ENCODE results near the gene FAM234B. TPM values are rescaled to one million over a fixed set of nuclear protein-coding genes. Genes with fewer than 3 reads are reported as not detected.

Gene FAM234B, protein sequence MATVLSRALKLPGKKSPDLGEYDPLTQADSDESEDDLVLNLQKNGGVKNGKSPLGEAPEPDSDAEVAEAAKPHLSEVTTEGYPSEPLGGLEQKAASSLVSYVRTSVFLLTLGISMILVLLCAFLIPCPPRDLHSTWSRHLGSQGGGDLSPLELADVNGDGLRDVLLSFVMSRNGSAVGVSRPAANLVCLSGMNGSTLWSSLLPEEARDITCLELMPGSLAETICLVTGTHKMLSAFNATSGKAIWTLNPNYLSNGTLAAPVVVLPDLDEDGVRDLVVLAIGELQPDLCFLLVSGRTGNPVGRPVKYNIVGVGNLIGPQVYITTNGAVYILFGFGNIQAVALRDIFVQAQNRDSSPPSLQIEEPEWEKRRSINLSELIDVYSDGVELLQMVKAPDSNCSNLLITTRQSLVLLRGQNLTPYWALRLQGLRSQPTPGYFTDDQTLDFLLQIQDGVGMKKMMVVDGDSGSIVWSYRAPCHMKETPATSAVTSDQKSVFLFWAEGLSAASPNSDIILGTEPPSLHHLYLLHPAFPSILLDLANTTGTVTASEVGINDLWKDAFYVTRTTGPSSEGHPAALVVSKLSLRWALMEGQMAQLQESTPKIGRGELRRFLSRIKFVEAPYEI
- total RNA-seq: 4.4 TPM

DNA sequence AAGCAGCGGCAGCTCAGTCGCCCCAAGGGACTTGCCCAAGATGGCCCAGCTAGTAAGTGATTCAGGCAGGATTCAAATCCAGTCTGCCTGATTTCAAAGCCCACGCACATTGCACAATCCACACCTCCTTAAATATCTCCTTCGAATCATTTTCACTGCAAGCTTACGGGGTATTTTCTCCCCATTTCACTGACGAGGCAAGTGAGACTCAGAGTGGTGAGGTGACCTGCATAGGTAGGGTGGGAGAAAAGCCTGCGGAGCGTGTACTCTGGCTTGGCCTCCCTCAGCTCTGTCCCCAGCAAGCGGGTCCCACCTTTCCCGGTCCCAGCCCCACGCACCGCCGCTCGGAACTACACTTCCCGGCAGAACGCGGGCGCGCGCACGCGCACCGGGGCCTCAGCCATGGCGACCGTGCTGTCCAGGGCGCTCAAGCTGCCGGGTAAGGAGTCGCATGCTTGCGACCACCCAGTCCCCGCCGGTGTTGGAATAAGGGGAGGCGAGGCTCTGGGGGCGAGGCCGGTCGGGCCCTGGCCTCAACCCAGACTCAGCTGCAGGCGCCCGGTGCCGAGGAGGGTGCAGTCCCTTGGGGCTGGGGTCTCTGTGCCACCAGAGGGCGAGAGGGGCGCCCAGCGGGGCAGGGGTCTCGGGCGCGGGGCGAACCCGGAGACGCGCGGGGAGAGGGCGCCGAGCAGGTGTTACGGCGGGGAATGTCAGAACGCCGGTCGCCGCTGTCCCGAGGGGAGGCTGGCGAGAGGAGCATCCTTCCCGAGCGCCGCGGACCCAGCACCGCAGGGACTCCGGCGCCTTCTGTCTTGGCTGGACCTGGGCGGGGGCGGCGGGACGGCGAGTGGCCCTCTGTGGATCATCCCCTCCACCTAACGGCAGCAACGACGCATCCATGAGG, at the start of gene FAM234B:
TSS of gene FAM234B (plus strand) at position 380 of the 904 bp plus-strand sequence. CDS start at position 403, 23 bp downstream.
- ATAC-seq (peak; percentile 92), DNase-seq (ENCODE audit: low spot score) (peak; percentile 81)

DNA sequence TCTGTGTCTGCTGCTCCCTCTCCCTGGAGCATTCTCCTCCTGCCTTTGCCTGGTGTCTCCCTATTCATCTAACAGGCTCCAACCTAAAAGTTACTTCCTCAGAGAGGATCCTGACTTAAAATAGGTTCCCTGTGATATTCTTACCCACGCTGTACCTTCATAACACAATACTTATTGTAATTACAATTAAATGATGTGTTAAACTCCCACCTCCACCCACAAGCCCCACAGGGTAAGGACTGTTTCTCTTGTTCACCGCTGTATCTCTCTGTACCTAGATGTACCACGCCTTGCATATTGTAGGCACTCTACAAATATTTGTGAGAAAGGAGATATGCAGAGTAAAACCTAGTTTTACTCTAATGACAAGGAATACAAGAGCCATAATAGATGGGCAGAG, 49.1 kb upstream of the FAM234B start:
- ATAC-seq (no peak), DNase-seq (ENCODE audit: low spot score) (no peak)

DNA sequence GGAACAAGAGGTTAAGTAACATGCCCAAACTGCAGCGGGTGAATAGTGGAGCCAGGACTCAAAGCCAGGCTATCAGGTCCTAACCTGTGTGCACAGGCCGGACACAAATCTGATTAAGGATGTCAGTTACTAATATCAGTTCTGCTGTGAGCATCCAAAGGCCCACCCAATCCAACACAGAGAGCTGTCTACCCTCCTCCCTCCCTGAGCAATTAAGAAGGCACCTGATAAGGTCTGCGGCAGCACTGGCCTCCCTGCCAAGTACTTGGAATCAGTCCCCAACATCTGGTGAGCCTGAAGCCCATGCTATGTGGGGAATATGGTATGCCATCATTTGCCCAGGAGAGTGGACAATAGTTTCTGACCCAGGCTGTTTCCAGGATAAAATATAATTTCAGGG, 48.0 kb upstream of the FAM234B start:
- no peak for DNase-seq (ENCODE audit: low spot score)
- no peak for ATAC-seq

DNA sequence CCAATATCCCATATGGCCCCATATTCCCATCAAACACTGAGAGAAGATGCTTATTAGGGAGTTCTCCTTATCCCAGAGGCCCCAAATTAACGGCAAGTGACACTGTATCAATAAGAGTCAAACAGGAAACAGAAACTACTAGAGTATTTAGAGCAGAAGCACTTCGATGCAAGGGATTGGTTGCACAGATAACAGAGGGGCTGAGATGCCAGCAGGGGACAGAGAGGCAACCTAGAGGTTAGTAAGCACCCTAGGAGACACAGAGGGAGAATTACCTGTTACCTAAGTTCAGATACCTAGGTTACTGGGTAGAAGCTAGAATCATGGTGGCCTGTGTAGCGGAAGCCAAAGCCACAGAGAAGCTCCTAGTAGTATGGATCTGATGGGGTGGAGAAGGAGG, 47.0 kb upstream of the FAM234B start:
- no peak for DNase-seq (ENCODE audit: low spot score)

DNA sequence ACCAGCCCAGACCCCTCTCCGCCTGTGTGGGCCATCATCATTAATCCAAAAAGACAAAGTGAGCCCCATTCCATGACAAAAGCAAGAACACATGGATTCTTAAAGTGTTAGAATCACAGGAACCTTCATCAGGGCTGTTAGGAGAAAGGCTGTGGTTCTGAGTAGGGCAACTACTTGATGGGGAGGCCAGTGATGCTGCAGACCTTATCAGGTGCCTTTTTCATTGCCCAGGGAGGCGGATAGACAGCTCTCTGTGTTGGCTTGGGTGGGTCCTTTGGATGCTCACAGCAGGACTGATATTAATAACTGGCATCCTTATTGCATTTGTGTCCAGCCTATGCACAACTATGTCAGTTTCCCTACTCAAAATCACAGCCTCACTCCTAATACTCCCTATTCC, 46.4 kb upstream of the FAM234B start:
- no peak for ATAC-seq
- DNase-seq (ENCODE audit: low spot score): no peak

More for the DNA sequence above, 47.0 kb upstream of the FAM234B start:
- no peak for ATAC-seq

DNA sequence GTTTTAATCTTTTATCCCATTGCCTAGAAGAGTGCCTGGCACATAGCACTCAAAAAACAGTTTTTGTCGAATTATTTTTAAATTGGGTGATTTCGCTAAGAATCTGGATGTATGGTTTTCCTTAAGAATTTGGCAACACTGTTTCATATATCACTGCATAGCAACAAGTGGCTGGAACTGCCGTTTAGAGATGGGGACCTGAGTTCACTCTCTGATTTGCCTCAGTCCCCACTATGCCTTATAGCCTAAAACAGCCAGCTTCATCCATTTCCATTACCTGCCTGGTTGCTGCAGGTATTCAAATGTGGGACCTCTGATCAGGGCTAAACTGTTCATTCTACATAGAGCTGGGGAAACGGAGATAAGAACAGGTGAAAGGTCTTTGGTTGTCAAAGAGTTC, 45.9 kb upstream of the FAM234B start:
- no peak for DNase-seq (ENCODE audit: low spot score)
- ATAC-seq: no peak

DNA sequence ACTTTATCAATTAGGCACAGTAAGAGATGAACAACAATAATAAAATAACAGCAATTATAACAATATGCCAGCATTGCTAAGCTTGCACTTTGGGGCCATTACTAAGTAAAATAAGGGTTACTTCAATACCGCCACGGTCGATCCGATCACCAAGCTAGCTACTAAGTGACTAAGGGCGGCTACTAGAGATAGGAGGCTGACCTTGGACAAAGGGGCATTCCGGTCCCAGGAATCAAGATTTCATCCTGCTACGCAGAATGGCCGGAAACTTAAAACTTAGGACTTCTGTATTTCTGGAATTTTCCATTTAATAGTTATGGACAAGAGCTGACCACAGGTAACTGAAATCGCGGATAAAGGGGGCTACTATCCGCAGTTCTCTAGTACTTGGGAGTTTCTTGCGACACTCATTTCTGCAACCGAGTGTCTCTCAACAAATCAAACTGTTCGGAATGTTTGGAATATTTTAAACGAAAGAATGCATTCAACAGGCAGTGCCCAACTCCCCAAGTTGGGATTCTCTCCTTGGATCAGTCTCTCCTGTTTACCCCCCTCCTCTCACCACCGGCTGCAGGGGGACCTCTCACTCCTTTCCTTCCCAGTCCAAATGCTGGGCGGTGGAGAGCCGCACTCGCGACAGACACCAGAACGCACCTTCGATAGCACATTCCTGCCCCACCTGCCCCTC, 44.8 kb upstream of the FAM234B start:
- peak; percentile 12 for ATAC-seq
- no peak for DNase-seq (ENCODE audit: low spot score)

DNA sequence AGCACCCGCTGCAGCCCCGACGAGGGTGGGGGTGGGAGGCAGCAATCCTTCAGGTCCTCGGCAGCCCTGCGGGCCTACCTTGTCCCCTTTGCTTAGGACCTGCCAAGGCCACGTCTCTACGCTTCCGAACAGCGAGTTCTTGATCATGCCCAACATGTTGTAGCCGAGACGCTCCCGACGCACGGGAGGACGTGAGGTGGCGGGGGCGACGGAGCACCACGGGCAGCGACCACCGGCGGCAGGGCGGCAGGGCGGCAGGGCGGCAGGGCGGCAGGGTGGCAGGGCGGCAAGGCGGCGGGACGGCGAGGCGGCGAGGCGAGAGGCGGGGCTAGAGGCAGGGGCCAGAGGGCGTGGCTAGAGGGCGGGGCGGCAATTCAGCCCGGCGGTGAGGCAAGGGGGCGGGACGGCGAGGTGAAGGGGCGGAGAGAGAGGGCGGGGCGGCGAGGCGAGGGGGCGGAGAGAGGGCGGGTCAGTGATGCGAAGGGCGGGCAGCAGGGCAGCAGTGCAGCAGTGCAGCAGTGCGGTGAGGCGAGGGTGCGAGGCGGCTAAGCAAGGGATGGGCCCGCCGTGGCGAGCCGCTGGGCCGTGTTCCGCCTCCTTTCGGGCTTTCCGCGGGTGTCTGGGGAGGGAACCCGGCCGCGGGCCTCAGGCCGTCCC, 44.1 kb upstream of the FAM234B start, which contains the start of gene HEBP1:
TSS of gene HEBP1 (minus strand) at position 307 of the 657 bp plus-strand sequence. CDS start at position 156, 151 bp downstream.
- DNase-seq (ENCODE audit: low spot score): peak; percentile 97
- ATAC-seq: peak; percentile 86

DNA sequence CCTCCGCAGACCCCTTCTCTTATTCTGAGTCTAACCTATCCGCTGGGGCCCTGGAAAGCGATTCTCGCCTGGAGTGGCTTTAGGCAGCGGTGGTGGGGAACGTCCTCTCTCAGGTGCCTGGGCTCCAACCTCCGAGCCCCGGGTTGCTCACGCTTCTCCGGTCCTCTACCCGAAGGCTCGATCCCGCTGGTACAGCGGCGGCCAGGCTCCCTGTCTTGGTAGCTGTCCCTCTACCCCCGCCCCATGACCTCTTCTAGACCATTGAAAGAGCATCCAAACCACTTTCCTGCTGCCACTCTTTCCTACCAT, 43.6 kb upstream of the FAM234B start:
- ATAC-seq: peak; percentile 34
- DNase-seq (ENCODE audit: low spot score): no peak

DNA sequence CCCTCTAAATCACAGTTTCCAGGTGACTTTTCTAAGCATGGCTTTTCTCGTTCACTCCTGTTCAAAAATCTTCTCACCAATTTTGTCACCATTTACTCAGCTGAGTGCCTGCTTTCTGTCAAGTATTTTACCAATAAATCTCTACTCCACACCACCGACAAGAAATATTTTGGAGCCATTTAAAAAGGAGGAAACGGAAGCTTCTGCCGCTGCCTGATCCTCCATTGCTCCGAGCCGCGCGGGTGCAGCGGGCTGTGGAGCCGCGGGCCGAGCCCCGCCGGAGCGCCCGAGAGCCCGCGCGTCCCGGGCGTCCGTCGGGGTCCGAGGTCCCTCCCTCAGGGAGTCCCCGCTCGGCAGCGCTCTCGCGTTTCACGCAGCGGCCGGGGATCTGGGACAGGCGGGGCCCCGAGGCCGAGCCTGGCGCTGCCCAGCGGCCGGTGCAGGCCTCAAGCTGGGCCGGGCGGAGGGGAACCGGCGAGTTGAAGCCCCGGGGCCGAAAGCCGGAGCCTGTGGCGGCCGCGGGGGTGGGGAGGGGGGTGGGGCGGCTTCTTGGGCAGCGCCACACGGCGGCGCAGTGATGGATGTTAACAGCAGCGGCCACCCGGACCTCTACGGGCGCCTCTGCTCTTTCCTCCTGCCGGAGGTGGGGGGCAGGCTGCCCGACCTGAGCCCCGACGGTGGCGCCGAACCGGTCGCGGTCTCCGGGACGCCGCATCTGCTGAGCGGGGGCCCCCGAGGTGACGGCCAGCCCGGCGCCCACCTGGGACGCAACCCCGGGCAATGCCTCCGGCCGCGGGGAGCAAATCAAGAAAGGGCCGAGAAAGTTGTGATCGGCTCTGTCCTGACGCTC, 43.0 kb upstream of the FAM234B start:
- ATAC-seq: peak; percentile 53

DNA sequence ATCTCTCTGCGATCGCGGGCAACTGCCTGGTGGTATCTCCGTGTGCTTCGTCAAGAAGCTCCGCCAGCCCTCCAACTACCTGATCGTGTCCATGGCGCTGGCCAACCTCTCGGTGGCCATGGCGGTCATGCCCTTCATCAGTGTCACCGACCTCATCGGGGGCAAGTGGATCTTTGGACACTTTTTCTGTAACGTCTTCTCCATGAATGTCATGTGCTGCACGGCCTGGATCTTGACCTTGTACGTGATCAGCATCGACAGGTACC, 42.5 kb upstream of the FAM234B start:
- ATAC-seq (no peak), DNase-seq (ENCODE audit: low spot score) (no peak)

More for the DNA sequence above, 43.0 kb upstream of the FAM234B start:
- DNase-seq (ENCODE audit: low spot score): peak; percentile 68

DNA sequence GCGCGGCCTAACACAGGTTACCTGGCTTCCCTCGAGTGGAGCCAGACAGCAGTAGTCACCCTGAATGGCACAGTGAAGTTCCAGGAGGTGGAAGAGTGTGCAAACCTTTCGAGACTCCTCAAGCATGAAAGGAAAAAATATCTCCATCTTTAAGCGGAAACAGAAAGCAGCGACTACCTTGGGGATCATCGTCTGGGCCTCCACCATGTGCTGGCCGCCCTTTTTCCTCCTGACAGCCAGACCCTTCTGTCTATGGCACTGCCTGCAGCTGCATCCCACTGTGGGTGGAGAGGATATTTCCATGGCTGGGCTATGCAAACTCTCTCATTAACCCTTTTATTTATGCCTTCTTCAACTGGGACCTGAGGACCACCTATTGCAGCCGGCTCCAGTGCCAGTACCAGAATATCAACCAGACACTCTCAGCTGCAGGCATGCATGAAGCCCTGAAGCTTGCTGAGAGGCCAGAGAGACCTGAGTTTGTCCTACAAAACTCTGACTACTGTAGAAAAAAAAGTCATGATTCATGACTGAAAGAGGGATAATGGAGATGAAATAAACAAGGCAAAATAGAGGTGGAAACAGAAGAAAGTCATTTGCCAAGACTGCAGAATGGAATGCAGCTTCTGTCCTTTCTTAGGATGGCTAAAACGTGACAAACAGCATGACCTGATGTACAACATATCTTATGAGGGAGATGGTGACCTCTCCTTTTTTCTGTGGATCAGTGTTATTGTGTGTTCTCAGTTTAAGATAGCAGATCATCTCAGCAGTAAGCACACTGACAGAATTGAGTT, 41.7 kb upstream of the FAM234B start:
- ATAC-seq (no peak), DNase-seq (ENCODE audit: low spot score) (no peak)

DNA sequence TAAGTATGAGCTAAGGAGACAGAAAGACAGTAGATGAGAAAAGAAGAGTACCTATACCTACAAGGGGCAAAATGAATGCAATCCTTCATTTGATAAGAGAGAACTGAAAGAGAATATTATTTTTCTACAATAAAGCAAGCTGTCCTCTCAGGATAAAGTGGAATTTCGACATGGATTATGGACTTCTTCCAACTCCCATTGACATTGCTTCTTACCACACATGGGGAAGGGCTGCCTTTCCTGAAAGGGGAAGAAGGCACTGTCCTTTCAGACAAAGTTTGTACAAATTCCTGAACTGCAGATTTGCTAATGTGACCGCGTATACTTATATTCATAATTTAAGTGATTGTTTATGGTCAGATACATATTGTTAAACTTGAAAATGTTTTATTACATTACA, 39.8 kb upstream of the FAM234B start:
- DNase-seq (ENCODE audit: low spot score) (no peak), ATAC-seq (no peak)

DNA sequence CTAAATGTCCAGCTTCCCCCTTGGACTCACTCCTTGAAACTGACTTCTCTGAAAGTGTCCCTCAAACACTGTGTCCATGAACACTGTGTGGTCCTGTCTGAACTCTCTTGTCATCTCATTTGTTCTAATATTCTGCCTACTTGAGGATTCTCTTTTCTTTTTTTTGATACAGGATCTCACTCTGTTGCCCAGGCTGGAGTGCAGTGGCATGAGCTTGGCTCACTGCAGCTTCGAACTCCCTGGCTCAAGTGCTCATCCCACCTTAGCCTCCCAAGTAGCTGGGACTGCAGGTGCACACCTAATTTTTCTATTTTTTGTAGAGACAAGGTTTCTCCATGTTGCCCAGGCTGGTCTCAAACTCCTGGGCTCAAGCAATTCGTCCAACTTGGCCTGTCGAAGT, 39.2 kb upstream of the FAM234B start:
- ATAC-seq: no peak
- no peak for DNase-seq (ENCODE audit: low spot score)

DNA sequence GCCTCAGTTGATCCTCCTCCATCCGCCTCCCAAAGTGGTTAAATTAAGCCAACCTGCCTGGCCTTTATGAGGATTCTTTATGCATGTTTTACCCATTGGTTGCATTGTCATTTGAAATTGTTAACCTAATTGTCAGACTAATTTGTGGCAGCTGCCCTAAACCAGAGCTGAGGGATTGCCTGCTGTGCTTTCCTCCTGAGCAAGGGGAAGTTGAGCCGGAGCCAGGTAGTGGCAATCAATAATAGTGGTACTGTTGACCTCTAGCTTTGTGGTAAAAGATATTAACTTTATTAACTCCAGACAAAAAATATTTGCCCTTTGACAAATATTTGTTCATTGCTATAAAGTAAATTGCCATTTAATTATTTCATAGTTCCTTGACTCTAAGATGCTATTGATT, 38.5 kb upstream of the FAM234B start:
- DNase-seq (ENCODE audit: low spot score): peak; percentile 82
- ATAC-seq: peak; percentile 61

DNA sequence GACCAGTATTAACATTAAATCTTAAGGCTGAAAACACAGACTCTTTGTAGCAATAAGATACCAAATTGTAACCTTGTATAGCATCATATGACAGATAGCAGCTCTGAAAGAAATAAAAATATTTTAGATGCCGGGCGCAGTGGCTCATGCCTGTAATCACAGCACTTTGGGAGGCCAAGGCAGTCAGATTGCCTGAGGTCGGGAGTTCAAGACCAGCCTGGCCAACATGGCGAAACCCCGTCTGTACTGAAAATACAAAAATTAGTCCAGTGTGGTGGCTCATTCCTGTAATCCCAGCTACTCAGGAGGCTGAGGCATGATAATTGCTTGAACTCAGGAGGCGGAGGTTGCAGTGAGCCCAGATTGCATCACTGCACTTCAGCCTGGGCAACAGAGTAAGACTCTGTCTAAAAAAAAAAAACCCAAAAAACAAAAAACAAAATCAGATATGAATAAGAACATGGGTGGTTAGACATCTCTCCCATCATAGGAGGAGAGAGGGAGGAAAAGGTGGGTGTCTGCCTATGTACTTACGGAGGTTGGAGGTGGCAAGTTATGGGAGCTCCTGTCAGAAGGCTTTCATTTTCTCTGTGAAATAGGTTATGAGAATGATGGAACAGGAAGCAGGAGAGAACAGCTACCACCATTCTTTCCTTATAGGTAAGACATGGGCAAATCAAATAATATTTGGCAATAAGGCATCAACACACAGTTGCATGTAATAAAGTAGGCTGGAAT, 36.5 kb upstream of the FAM234B start:
- DNase-seq (ENCODE audit: low spot score) (no peak), ATAC-seq (no peak)

DNA sequence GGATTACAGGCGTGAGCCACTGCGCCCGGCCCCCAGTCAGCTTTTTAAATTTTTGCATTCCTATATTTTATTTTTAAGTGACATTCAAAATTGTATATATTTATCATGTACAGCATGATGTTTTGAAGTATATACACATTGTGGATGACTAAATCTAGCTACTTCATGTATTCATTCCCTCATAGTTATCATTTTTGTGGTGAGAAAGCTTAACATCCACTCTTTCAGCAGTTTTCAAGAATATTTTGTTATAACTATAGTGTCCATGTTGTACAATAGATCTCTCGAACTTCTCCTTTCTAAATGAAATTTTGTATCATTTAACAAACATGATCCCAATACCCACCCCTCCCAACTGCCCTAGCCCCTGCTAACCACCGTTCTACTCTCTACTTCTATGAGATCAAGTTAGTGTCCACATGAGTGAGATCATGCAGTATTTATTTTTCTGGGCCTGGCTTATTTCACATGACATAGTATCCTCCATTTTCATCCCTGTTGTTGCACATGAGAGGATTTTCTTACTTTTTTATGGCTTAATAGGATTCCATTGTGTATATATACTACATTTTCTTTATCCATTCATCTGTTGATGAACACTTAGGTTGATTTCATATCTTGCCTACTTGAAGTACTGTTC, 35.3 kb upstream of the FAM234B start:
- DNase-seq (ENCODE audit: low spot score) (no peak), ATAC-seq (no peak)

DNA sequence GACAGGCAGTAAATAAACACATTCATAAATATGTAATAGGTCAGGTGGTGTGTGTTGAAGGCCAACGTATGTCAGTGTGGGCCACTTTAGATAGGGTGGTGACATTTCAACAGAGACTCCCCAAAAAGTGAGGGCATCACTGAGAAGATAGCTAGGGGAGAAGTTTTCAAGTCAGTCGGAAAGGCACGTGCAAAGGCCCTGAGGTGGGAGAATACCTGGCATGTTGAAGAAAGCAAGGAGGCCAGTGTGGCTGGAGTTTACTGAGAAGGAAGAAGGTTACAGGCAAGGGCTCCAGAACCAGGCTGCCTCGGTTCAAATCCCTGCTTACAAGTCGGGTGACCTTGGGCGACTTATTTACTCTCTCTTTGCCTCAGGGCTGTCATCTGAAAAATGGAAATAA, 33.1 kb upstream of the FAM234B start:
- ATAC-seq (no peak), DNase-seq (ENCODE audit: low spot score) (no peak)
